ACC112 (cell line): ENCODE data around the gene CFAP74.

ENCODE experiments used
- H2AFZ ChIP-seq: fragments of 200-600 bp; sonication (generic); one replicate; pipeline ENCODE4 v1.6.0; 2017; ENCODE audit warnings: antibody characterized with exemption, low read length; ENCODE audit not compliant: unreplicated experiment
- H3K27ac ChIP-seq: fragments of 200-600 bp; sonication (generic); 2 replicates; pipeline ENCODE4 v1.5.1; 2014; ENCODE audit warnings: low read depth, mild to moderate bottlenecking, antibody characterized with exemption, low read length, moderate library complexity
- H3K27me3 ChIP-seq: fragments of 200-600 bp; sonication (generic); 2 replicates; pipeline ENCODE4 v1.6.1; 2014; ENCODE audit warnings: mild to moderate bottlenecking, antibody characterized with exemption, low read length, moderate library complexity, mixed read lengths; ENCODE audit not compliant: insufficient read depth
- H3K36me3 ChIP-seq: fragments of 200-600 bp; sonication (generic); 2 replicates; pipeline ENCODE4 v1.6.1; 2016; ENCODE audit warnings: mild to moderate bottlenecking, antibody characterized with exemption, low read length, moderate library complexity, mixed read lengths; ENCODE audit not compliant: insufficient read depth
- H3K4me1 ChIP-seq: fragments of 200-600 bp; sonication (generic); one replicate; pipeline ENCODE4 v1.6.1; 2016; ENCODE audit warnings: low read length, mixed read lengths; ENCODE audit not compliant: insufficient read depth, unreplicated experiment, control insufficient read depth
- H3K4me3 ChIP-seq: fragments of 200-600 bp; sonication (generic); 2 replicates; pipeline ENCODE4 v1.5.1; 2014; ENCODE audit warnings: mild to moderate bottlenecking, low read depth, low read length
- H3K79me2 ChIP-seq: fragments of 200-600 bp; sonication (generic); one replicate; pipeline ENCODE4 v1.6.0; 2016; ENCODE audit warnings: low read length; ENCODE audit not compliant: control insufficient read depth, unreplicated experiment, insufficient read depth

The CFAP74 gene

DNA sequence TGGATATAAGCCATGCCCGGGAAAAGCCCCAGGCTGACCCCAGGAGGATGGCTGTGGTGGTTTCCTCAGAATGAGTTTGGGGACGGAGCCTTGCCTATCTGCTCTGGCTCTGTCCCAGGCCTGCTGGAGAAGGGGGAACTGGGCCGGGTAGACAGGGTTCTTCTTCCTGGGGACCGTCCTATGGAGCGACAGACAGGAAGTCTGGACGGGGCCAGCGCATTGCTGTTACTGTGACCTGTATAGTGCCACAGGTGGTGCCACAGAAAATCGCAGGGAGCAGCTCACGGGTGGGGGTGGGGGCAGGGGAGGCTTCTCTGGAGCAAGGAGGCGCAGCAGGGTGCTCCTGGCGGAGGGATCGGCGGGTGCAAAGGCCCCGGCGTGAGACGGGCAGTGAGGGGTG is 36.4 kb downstream of the CFAP74 start:
- no peaks in the 10 kb centered on the region for H3K79me2 ChIP-seq
- H2AFZ ChIP-seq = no peak overlapping the region
- no peaks in the 10 kb centered on the region for H3K4me1 ChIP-seq
- H3K36me3 ChIP-seq = no peaks in the 10 kb centered on the region
- H3K4me3 ChIP-seq = no peak overlapping the region
- no peak overlapping the region for H3K27ac ChIP-seq
- peaks cover 33% of the 10 kb centered on the region for H3K27me3 ChIP-seq

DNA sequence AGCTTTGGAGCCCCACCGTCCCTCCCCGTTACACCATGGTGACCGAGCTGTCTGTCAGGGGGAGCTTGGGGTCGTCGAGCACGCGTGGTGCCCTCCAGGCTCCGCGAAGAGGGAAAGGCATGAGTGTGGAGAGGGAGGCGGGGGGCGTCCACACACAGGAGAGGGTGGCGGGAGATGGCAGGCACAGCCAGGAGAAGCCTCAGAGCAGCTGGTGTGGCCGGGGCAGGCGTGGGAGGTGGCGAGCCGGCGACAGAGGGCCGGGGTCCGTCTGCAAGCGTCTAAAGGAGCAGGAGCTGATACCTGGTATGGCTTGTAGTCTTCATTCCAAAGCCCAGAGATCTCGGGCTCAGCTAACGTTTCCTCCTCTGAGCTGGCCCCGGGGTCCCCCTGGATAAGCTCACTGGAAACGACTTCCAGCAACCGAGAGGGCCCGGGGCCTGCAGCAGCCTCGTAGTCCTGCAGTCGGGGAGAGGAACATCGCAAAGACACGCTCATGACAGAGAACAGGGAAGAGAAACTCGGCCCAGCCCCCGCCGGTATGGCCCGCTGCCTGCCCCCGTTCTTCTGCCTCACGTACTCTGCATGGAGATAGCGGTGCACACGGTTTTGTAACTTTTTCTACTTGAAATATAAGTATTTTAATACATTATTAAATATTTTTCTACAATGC is 37.4 kb downstream of the CFAP74 start:
- Histone ChIP-seq H3K27ac (no peak overlapping the region), H3K79me2 (no peaks in the 10 kb centered on the region), H2AFZ (no peak overlapping the region), H3K36me3 (no peaks in the 10 kb centered on the region), H3K27me3 (peaks cover 41% of the 10 kb centered on the region), H3K4me1 (peaks cover 2% of the 10 kb centered on the region), H3K4me3 (no peak overlapping the region)

DNA sequence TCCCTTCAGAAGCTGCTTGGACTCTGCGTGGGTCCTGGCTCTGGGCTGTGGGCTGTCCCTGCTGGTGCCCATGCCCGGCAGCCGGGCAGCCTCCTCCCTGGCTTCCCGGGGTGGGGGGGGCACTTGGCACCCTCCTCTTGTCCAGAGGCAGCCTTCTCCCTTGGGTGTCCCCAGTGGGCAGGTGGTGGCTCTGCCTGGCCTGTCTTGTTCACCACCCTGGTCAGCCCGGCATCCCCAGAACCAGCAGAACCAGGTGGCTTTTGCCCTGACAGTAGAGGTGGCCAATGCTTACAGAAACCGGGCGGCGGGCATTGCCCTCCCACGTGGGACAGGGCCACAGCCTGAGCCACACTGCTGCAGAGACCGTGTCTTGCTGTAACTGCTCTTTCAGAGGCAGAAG is 38.0 kb downstream of the CFAP74 start:
- Histone ChIP-seq H3K27ac (no peak overlapping the region), H3K79me2 (no peaks in the 10 kb centered on the region), H3K4me3 (no peak overlapping the region), H3K4me1 (peaks cover 9% of the 10 kb centered on the region), H2AFZ (no peak overlapping the region), H3K27me3 (peaks cover 43% of the 10 kb centered on the region), H3K36me3 (no peaks in the 10 kb centered on the region)

DNA sequence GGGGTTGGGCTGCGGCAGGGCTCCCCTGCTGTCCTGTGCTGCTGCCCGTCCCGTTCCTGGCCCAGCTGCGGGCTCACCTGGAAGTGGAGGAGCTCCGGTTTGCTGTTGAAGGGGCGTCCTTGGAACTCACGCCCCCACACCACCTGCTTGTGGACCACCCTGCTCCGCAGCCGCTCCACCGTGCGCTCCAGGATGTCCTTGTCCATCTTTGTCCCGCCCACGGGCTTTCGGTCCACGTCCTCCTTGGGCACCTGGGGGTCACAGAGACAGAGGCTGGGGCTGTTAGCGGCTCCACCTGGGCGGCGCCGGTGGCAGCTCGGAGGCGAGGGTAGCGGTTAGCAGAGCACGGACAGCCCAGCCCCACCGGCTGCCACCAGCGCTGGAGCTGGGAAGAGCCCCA is 38.8 kb downstream of the CFAP74 start:
- no peak overlapping the region for H3K4me3 ChIP-seq
- H3K36me3 ChIP-seq = no peaks in the 10 kb centered on the region
- H3K4me1 ChIP-seq = peaks cover 16% of the 10 kb centered on the region
- H3K27me3 ChIP-seq = peaks cover 43% of the 10 kb centered on the region
- no peaks in the 10 kb centered on the region for H3K79me2 ChIP-seq
- H2AFZ ChIP-seq = no peak overlapping the region
- H3K27ac ChIP-seq = no peak overlapping the region

DNA sequence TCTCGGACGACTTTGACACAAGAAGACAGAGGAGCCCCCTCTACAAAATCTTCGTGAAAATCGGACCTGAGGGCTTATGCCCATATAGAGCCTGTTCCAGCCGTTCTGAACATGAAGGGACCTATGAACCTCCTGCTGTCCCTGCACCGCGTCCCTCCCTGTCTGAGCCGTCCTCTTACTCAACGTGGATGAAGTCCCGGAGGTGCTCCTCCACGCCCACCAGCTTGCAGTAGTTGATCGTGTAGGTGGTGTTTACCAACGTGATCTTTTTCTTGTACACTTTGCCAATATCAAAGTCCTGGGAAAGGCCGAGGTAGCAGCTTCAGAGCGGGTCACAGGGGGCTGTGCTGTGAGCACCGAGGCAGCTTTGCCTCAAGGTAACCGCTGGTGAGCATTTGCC is 40.0 kb downstream of the CFAP74 start:
- no peak overlapping the region for H3K4me3 ChIP-seq
- no peaks in the 10 kb centered on the region for H3K79me2 ChIP-seq
- no peaks in the 10 kb centered on the region for H3K36me3 ChIP-seq
- no peak overlapping the region for H3K27ac ChIP-seq
- H3K4me1 ChIP-seq = peaks cover 18% of the 10 kb centered on the region
- no peak overlapping the region for H2AFZ ChIP-seq
- H3K27me3 ChIP-seq = peaks cover 43% of the 10 kb centered on the region

DNA sequence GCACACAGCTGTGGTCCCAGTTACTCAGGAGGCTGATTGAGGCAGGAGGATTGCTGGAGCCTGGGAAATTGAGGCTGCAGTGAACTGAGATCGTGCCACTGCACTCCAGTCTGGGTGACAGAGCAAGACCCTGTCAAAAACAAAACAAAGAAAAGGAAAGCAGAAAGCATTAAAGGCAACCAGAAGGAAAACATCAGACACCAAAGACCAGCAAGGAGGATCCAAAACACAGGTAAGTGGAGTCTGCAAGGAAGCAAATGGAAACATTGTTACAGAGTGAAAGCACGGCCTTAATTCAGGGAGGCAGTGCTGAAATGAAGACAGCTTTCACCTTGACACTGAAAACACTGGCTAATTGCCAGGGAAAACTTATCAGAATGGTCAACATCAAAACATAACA is 40.8 kb downstream of the CFAP74 start:
- Histone ChIP-seq H2AFZ (no peak overlapping the region), H3K4me1 (peaks cover 18% of the 10 kb centered on the region), H3K4me3 (no peak overlapping the region), H3K36me3 (no peaks in the 10 kb centered on the region), H3K27ac (no peak overlapping the region), H3K27me3 (peaks cover 39% of the 10 kb centered on the region), H3K79me2 (no peaks in the 10 kb centered on the region)

DNA sequence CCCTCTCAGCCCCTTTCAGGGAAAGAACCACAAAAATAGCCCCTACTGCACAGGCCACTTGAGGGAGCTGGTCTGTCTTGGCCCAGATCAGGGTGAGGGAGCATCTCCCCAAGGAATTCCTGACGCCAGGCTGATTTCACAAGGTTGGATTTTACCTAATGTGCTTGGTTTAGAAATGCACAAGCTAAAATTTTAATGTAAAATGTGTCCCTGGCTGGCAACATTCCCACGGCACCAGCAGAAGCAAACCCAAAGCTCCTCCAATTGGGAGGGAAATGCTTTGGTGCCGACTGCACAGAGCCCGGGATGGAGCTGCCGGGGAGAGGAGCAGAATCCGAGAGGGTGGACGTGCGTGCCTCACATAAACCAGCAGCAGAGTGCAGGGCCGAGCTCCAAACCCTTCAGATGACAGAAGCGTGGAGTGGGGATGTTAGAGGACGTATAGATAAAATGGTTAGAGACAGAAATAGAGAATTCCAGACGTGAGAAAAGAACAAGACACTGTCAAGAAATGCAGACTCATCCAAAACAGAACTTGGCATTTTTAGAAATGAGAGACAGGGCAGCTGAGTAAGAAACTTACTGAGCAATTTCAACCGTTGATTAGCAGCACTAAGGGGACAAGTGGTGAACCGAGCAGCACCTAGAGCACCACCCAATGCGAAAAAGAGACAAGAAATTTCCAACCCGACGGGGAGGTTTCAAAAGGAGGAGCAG is 42.9 kb downstream of the CFAP74 start:
- Histone ChIP-seq H3K27ac (no peak overlapping the region), H2AFZ (no peak overlapping the region), H3K4me3 (no peak overlapping the region), H3K79me2 (no peaks in the 10 kb centered on the region), H3K36me3 (no peaks in the 10 kb centered on the region), H3K4me1 (peaks cover 18% of the 10 kb centered on the region), H3K27me3 (peaks cover 29% of the 10 kb centered on the region)

DNA sequence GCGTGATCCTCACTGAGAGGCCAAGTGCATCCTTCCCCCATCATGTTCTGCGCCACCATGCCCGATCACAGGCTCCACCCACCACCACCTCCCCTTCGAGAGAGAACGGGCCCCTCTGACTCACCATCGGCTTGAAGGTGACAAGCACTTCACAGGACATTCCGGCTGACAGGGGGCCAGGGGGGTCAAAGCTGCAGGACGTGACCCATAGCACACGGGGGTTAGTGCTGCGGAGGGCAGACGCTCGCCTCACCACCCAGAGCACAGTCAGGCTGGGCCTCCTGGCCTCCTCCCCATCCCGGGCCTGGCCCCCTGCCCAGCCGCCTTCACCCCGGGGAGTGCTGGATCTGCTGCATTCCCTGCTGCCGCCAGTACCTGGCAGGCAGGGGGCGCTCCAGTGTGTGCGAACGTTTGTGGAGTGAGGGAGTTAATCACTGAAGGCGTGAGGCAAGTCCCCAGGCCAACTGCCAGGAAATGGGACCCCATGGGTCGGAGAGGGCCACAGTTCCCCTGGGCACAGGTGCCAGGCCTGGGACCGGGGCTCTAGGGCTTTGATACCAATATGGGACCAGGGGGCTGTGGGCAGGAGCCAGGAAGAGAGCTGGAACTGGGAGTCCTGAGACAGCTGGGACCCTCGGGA is 43.6 kb downstream of the CFAP74 start:
- Histone ChIP-seq H3K79me2 (no peaks in the 10 kb centered on the region), H3K27me3 (peaks cover 22% of the 10 kb centered on the region), H3K36me3 (no peaks in the 10 kb centered on the region), H3K4me1 (peaks cover 18% of the 10 kb centered on the region), H3K27ac (no peak overlapping the region), H3K4me3 (no peak overlapping the region), H2AFZ (no peak overlapping the region)

DNA sequence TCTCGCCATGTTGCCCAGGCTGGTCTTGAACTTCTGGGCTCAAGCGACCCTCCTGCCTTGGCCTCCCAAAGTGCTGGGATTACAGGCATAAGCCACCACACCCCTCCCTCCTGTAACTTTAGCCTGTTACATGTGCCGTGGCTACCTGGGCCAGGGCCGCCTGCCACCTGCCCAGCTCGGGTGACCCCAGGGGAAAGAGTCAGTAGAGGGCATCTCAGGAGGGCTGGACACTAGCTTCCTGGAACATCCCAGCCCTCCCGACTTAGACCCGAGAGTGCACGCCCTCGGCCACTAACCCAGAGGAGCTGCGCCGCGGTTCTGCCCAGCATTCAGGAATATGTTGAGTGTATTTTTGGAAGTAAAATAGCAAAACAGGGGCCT is 44.1 kb downstream of the CFAP74 start:
- Histone ChIP-seq H3K27ac (no peak overlapping the region), H3K4me3 (no peak overlapping the region), H3K36me3 (no peaks in the 10 kb centered on the region), H2AFZ (no peak overlapping the region), H3K4me1 (peaks cover 18% of the 10 kb centered on the region), H3K27me3 (peaks cover 19% of the 10 kb centered on the region), H3K79me2 (no peaks in the 10 kb centered on the region)

DNA sequence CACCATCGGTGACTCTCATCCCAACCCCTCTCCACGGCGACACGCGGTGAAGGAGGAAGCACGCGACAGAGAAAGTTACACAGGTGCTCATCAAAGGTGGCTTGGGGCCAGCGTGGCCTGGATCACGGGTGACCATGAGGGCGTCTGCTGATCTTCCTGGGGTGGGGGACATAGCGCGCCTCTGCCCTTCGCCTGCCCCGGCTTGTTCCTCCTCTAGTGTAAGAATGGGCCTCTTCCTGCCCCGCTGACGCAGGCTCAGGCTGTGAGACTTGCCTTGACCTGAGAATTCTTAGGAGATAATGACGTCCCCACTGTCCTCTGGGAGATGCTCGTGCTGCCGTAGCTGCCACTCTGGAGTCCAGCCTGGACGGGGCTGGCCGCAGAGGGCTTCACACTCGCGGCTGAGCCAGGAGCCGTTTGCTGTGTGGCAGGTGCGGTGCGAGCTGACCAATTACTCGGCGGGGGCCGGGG is 45.5 kb downstream of the CFAP74 start:
- Histone ChIP-seq H3K4me1 (peaks cover 18% of the 10 kb centered on the region), H3K79me2 (no peaks in the 10 kb centered on the region), H3K27me3 (peaks cover 9% of the 10 kb centered on the region; the same call in 1 of the 2 replicates), H3K4me3 (no peak overlapping the region), H2AFZ (no peak overlapping the region), H3K27ac (no peak overlapping the region), H3K36me3 (no peaks in the 10 kb centered on the region)
